ENCODE results near the gene SLC45A2. TPM values are rescaled to one million over a fixed set of nuclear protein-coding genes. Genes with fewer than 3 reads are reported as not detected.

SLC45A2 gene, protein sequence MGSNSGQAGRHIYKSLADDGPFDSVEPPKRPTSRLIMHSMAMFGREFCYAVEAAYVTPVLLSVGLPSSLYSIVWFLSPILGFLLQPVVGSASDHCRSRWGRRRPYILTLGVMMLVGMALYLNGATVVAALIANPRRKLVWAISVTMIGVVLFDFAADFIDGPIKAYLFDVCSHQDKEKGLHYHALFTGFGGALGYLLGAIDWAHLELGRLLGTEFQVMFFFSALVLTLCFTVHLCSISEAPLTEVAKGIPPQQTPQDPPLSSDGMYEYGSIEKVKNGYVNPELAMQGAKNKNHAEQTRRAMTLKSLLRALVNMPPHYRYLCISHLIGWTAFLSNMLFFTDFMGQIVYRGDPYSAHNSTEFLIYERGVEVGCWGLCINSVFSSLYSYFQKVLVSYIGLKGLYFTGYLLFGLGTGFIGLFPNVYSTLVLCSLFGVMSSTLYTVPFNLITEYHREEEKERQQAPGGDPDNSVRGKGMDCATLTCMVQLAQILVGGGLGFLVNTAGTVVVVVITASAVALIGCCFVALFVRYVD
- total RNA-seq: under 0.01 TPM in 1 of 2 replicates, not detected in the other

DNA sequence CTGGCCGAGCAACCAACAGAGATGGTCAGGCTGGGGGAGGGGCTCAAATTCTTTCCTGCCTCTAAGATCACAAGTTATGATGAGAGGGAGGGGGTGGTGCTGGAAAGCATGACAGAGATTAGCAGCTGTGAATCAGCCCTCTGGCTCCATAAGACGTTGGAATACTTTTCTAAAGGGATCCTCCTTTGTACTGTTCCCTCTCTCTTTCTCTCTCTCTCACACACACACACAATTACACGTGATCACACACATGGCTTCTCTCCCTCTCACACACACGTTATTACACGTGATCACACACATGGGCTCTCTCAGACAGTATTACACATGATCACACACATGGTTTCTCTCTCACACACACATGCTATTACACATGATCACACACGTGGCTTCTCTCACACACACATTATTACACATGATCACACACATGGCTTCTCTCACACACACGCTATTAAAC is at the start of gene SLC45A2:
Gene SLC45A2, minus strand, starts transcription at position 23 of the 454 bp plus-strand sequence. CDS start 110 bp downstream, outside the sequence.

DNA sequence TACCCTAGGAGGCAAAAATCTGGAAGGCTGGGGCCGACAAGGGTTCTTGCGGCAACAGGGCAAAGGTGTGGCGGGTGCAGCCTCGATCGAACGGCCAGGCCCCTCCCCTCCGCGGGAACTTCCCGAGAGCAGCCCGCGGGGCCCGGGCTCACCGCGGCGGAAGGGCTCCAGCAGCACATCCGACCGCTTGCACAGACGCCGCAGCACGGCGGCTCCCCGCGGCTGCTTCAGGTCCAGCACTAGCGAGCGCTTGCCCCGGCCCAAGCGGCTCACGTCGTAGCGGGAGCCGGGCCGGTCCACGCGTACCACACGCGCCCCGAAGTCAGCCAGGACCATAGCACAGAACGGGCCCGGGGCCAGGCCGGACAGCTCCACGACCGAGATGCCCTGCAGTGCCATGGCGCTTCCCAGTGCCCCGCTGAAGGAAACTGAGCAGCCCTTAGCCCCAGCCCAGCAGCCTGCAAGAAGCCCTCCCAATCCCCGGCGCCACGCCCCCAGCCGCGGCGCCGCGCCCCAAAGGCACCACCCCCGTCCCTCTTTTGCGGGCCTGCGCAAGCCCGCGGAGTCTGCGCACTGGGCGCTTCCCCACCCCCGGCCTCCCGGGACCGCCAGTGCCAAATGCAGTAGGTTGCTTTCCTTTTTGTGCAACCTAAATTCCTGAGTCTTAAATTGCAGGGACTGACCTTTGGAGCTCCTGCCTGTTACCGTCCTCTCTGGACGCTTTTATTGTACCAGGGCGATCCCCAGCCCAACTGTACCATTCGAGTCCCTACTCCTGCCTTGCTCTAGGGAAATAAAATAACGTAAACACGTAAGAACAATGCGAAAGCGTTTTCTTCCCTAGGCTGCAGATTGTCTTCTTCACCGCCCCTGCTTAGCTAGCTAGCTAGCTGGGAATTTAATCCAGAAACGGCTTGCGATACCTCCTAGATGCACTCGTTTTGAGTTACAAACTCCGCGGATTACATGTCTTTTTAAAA is 23.4 kb upstream of the SLC45A2 start, which contains the start of gene AMACR:
Gene AMACR, minus strand, starts transcription at position 430 of the 980 bp plus-strand sequence. Its CDS starts 31 bp downstream, at position 399.

DNA sequence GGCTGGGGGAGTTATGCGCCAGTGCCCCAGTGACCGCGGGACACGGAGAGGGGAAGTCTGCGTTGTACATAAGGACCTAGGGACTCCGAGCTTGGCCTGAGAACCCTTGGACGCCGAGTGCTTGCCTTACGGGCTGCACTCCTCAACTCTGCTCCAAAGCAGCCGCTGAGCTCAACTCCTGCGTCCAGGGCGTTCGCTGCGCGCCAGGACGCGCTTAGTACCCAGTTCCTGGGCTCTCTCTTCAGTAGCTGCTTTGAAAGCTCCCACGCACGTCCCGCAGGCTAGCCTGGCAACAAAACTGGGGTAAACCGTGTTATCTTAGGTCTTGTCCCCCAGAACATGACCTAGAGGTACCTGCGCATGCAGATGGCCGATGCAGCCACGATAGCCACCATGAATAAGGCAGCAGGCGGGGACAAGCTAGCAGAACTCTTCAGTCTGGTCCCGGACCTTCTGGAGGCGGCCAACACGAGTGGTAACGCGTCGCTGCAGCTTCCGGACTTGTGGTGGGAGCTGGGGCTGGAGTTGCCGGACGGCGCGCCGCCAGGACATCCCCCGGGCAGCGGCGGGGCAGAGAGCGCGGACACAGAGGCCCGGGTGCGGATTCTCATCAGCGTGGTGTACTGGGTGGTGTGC is 48.0 kb downstream of the SLC45A2 start, which contains the start of gene RXFP3:
Gene RXFP3, plus strand, starts transcription at position 6 of the 636 bp plus-strand sequence. Its CDS starts 355 bp downstream, at position 361.

Small RNA genes within 50 kb of the gene (small RNA-seq; reads per million reads assigned to genes)
- gene AC139783.1 (ENCODE audit: low replicate concordance): not detected

Other genes with a start within 250 kb of the SLC45A2 start
- gene ADAMTS12, start 92.7 kb downstream of the SLC45A2 start, total RNA-seq: 135 and 203 TPM in 2 replicates
- gene RXFP3, start 48.3 kb downstream of the SLC45A2 start, total RNA-seq: 0.22 and 0.29 TPM in 2 replicates
- gene AMACR, start 23.4 kb upstream of the SLC45A2 start, total RNA-seq: 3.5 and 10.0 TPM in 2 replicates
- under 0.01 and 0.43 TPM in 2 replicates for gene C1QTNF3, start 58.5 kb upstream of the SLC45A2 start, total RNA-seq

Data from placental pericyte (primary cell).